HCT116 (cell line): ENCODE data around the gene RNASE8. TPM values are rescaled to one million over a fixed set of nuclear protein-coding genes. Genes with fewer than 3 reads are reported as not detected.

Source experiments
- ATAC-seq: fragments of 200-7000 bp; cut with Tn5 transposase; 2 replicates; pipeline ENCODE4 v1.9.1; 2020; ENCODE audit warnings: mild to moderate bottlenecking, moderate library complexity
- BruUV-seq: library from RNA; stranded (reverse); fragments of 400-500 nt; replicated peaks from 2 replicates; lab custom pipeline; 2021; lab: Mats Ljungman, UMichigan
- CTCF ChIA-PET: fragments of 300-600 bp; sonication (Branson Sonifier 250); formaldehyde crosslinking; loops from one replicate; lab custom pipeline; 2021; ENCODE audit warnings: antibody characterized with exemption; lab: Charles Lee
- POLR2A ChIA-PET: fragments of 300-600, 350-600 bp; sonication (Branson Sonifier 250); formaldehyde crosslinking; loops from one replicate; lab custom pipeline; 2021; ENCODE audit warnings: antibody characterized with exemption; lab: Charles Lee
- RAD21 ChIA-PET, 2 experiments: fragments of 300-600 bp; sonication (Branson Sonifier 250); formaldehyde crosslinking; loops; one replicate each; lab custom pipeline; 2023; ENCODE audit warnings: low total read pairs in 2 of 2; ENCODE audit not compliant: uncharacterized antibody in 2 of 2, unreplicated experiment in 2 of 2, low non-redundant PET in 1 of 2; lab: Charles Lee
- DNase-seq: peaks from one replicate; pipeline ENCODE4 v3.0.0-alpha.2; 2010; ENCODE audit warnings: low read depth, low spot score
- H2AFZ ChIP-seq: fragments of 200-600 bp; shearing (Covaris generic), sonication (generic); 2 replicates; pipeline ENCODE4 v1.6.1; 2017; ENCODE audit warnings: low read depth, mixed run types, mixed read lengths, antibody characterized with exemption, low read length; ENCODE audit not compliant: poor library complexity, severe bottlenecking
- H3K27ac ChIP-seq: 2 replicates; pipeline ENCODE4 v1.5.1; 2012; ENCODE audit warnings: low read depth, low read length
- H3K27me3 ChIP-seq: fragments of 200-600 bp; sonication (generic); 2 replicates; pipeline ENCODE4 v1.6.1; 2016; ENCODE audit warnings: mixed run types, low read length, mixed read lengths; ENCODE audit not compliant: insufficient read depth
- H3K36me3 ChIP-seq, 2 experiments: fragments of 200-500 bp in 1 of 2; fragments of 200-600 bp in 1 of 2; sonication (Bioruptor generic) in 1 of 2; sonication (generic) in 1 of 2; 2 replicates each; pipeline versions ENCODE4 v1.5.1 to v1.6.1; 2014 to 2016; ENCODE audit warnings: low read length in 2 of 2, inconsistent platforms in 1 of 2, mixed read lengths in 1 of 2, mixed run types in 1 of 2; ENCODE audit not compliant: insufficient read depth in 2 of 2, control insufficient read depth in 1 of 2
- H3K4me1 ChIP-seq, 2 experiments: fragments of 200-600 bp in 1 of 2; sonication (generic) in 1 of 2; 2 replicates each; pipeline versions ENCODE4 v1.5.1 to v1.6.1; 2012 to 2017; ENCODE audit warnings: low read length in 2 of 2, inconsistent platforms in 1 of 2, mild to moderate bottlenecking in 1 of 2, mixed read lengths in 1 of 2, mixed run types in 1 of 2, moderate library complexity in 1 of 2; ENCODE audit not compliant: insufficient read depth in 2 of 2, control insufficient read depth in 1 of 2
- H3K4me2 ChIP-seq: fragments of 200-600 bp; sonication (generic); 2 replicates; pipeline ENCODE4 v1.6.1; 2017; ENCODE audit warnings: mixed run types, low read length, mixed read lengths
- H3K4me3 ChIP-seq, 2 experiments: fragments of 200-600 bp in 1 of 2; sonication (generic) in 1 of 2; replicated peaks in 1 of 2; 2 replicates each; pipeline ENCODE4 v1.5.1; 2011 to 2016; ENCODE audit warnings: low read length in 2 of 2, control low read depth in 1 of 2, low read depth in 1 of 2, mild to moderate bottlenecking in 1 of 2, mixed read lengths in 1 of 2, mixed run types in 1 of 2
- H3K79me2 ChIP-seq: fragments of 200-600 bp; sonication (generic); 2 replicates; pipeline ENCODE4 v1.6.1; 2017; ENCODE audit warnings: mild to moderate bottlenecking, mixed run types, low read length, moderate library complexity, mixed read lengths; ENCODE audit not compliant: insufficient read depth
- H3K9ac ChIP-seq: fragments of 200-600 bp; sonication (generic); 2 replicates; pipeline ENCODE4 v1.6.1; 2016; ENCODE audit warnings: low read length, mixed read lengths
- H3K9me2 ChIP-seq: fragments of 200-600 bp; sonication (generic), shearing (Covaris generic); 2 replicates; pipeline ENCODE4 v1.6.1; 2017; ENCODE audit warnings: mixed run types, mild to moderate bottlenecking, moderate library complexity; ENCODE audit not compliant: insufficient read depth
- H3K9me3 ChIP-seq, 2 experiments: fragments of 200-500 bp in 1 of 2; fragments of 200-600 bp in 1 of 2; sonication (Bioruptor generic) in 1 of 2; sonication (generic) in 1 of 2; 2 replicates each; pipeline ENCODE4 v1.6.1; 2014 to 2017; ENCODE audit warnings: low read length in 2 of 2, mixed read lengths in 2 of 2, inconsistent platforms in 1 of 2, low read depth in 1 of 2, mild to moderate bottlenecking in 1 of 2, mixed run types in 1 of 2, moderate library complexity in 1 of 2; ENCODE audit not compliant: control insufficient read depth in 1 of 2, insufficient read depth in 1 of 2
- H4K20me1 ChIP-seq: fragments of 200-600 bp; sonication (generic), shearing (Covaris generic); 2 replicates; pipeline ENCODE4 v1.6.1; 2017; ENCODE audit warnings: mixed run types, mild to moderate bottlenecking, moderate library complexity; ENCODE audit not compliant: insufficient read depth
- CBX3 ChIP-seq: IDR thresholded peaks from 2 replicates; pipeline ENCODE4 v1.6.1; 2012; ENCODE audit warnings: low read depth
- CEBPB ChIP-seq: IDR thresholded peaks from 2 replicates; pipeline ENCODE4 v1.6.1; 2012; ENCODE audit warnings: low read depth
- EGR1 ChIP-seq: IDR thresholded peaks from 2 replicates; pipeline ENCODE4 v1.6.1; 2012; ENCODE audit warnings: low read depth
- ELF1 ChIP-seq: IDR thresholded peaks from 2 replicates; pipeline ENCODE4 v1.6.1; 2012; ENCODE audit warnings: low read depth, borderline replicate concordance
- EZH2phosphoT487 ChIP-seq: fragments of 200-600 bp; IDR thresholded peaks from 2 replicates; pipeline ENCODE4 v1.6.1; 2018; ENCODE audit warnings: antibody characterized with exemption, borderline replicate concordance
- FOSL1 ChIP-seq: IDR thresholded peaks from 2 replicates; pipeline ENCODE4 v1.6.1; 2012; ENCODE audit warnings: low read depth
- JUND ChIP-seq: IDR thresholded peaks from 2 replicates; pipeline ENCODE4 v1.6.1; 2012
- RAD21 ChIP-seq: IDR thresholded peaks from 2 replicates; pipeline ENCODE4 v1.6.1; 2012; ENCODE audit warnings: low read depth, mild to moderate bottlenecking
- SIN3A ChIP-seq: IDR thresholded peaks from 2 replicates; pipeline ENCODE4 v1.6.1; 2012; ENCODE audit warnings: low read depth
- SP1 ChIP-seq: IDR thresholded peaks from 2 replicates; pipeline ENCODE4 v1.6.1; 2012; ENCODE audit warnings: low read depth
- SRF ChIP-seq: IDR thresholded peaks from 2 replicates; pipeline ENCODE4 v1.6.1; 2012; ENCODE audit warnings: low read depth
- TCF7L2 ChIP-seq: IDR thresholded peaks from 2 replicates; pipeline ENCODE4 v1.7.0; 2011; ENCODE audit warnings: borderline replicate concordance, inconsistent platforms; ENCODE audit not compliant: insufficient read depth, insufficient read length; ENCODE audit errors: extremely low read depth
- ZFX ChIP-seq: fragments of 450-650 bp; IDR thresholded peaks from 2 replicates; pipeline ENCODE4 v1.6.1; 2017
- ZNF274 ChIP-seq: fragments of 200-500 bp; sonication (Bioruptor generic); IDR thresholded peaks from 2 replicates; pipeline ENCODE4 v1.6.1; 2014; ENCODE audit warnings: mild to moderate bottlenecking, low read depth, low read length, inconsistent platforms
- intact Hi-C: fragments of 100-400 bp; cut with micrococcal nuclease; formaldehyde crosslinking; loops from 2 replicates; pipeline ENCODE4 v1.10.0; 2022
- total RNA-seq: library from RNA; stranded (reverse); gene quantifications from one replicate; pipeline ENCODE4 v1.2.1, GENCODE V29; 2021; ENCODE audit not compliant: unreplicated experiment
- TF ChIP-seq, protein P1 (sequence below), 3 experiments: fragments of 200-600 bp in 1 of 3; sonication (generic) in 1 of 3; IDR thresholded peaks in 2 of 3; conservative IDR thresholded peaks in 1 of 3; 2 replicates each; pipeline ENCODE4 v1.5.1; 2012 to 2017; ENCODE audit warnings: low read depth in 2 of 3, low read length in 2 of 3, antibody characterized with exemption in 1 of 3, borderline replicate concordance in 1 of 3, control low read depth in 1 of 3, mild to moderate bottlenecking in 1 of 3, mixed read lengths in 1 of 3, mixed run types in 1 of 3, moderate library complexity in 1 of 3; ENCODE audit not compliant: insufficient read depth in 1 of 3
- TF ChIP-seq, protein P2 (sequence below): IDR thresholded peaks from 2 replicates; pipeline ENCODE4 v1.6.1; 2011; ENCODE audit warnings: mild to moderate bottlenecking, low read length, moderate library complexity; ENCODE audit not compliant: insufficient replicate concordance; ENCODE audit errors: extremely low read depth
- TF ChIP-seq, protein P3 (sequence below): IDR thresholded peaks from 2 replicates; pipeline ENCODE4 v1.6.1; 2012
- TF ChIP-seq, protein P4 (sequence below): IDR thresholded peaks from 2 replicates; pipeline ENCODE4 v1.6.1; 2012; ENCODE audit warnings: low read depth
- TF ChIP-seq, protein P5 (sequence below): IDR thresholded peaks from 2 replicates; pipeline ENCODE4 v1.6.1; 2012

Gene RNASE8
- total RNA-seq, 1 experiment from 2014 or later, result not detected

- no peaks in the 10 kb centered on the region for H3K9me2 ChIP-seq
- no peak for TF ChIP-seq ZNF274
- TF ChIP-seq, protein P1, sequence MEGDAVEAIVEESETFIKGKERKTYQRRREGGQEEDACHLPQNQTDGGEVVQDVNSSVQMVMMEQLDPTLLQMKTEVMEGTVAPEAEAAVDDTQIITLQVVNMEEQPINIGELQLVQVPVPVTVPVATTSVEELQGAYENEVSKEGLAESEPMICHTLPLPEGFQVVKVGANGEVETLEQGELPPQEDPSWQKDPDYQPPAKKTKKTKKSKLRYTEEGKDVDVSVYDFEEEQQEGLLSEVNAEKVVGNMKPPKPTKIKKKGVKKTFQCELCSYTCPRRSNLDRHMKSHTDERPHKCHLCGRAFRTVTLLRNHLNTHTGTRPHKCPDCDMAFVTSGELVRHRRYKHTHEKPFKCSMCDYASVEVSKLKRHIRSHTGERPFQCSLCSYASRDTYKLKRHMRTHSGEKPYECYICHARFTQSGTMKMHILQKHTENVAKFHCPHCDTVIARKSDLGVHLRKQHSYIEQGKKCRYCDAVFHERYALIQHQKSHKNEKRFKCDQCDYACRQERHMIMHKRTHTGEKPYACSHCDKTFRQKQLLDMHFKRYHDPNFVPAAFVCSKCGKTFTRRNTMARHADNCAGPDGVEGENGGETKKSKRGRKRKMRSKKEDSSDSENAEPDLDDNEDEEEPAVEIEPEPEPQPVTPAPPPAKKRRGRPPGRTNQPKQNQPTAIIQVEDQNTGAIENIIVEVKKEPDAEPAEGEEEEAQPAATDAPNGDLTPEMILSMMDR (IDR thresholded peaks at IDR 0.05 in 2 of 3, conservative IDR thresholded peaks at IDR 0.05 in 1 of 3; ENCODE audit: borderline replicate concordance in 1 of 3, insufficient read depth in 1 of 3, low read depth in 2 of 3, low read length in 2 of 3), result no peak
- TF ChIP-seq, protein P2, sequence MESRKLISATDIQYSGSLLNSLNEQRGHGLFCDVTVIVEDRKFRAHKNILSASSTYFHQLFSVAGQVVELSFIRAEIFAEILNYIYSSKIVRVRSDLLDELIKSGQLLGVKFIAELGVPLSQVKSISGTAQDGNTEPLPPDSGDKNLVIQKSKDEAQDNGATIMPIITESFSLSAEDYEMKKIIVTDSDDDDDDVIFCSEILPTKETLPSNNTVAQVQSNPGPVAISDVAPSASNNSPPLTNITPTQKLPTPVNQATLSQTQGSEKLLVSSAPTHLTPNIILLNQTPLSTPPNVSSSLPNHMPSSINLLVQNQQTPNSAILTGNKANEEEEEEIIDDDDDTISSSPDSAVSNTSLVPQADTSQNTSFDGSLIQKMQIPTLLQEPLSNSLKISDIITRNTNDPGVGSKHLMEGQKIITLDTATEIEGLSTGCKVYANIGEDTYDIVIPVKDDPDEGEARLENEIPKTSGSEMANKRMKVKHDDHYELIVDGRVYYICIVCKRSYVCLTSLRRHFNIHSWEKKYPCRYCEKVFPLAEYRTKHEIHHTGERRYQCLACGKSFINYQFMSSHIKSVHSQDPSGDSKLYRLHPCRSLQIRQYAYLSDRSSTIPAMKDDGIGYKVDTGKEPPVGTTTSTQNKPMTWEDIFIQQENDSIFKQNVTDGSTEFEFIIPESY, result no peak
- TF ChIP-seq FOSL1, result no peak
- no peak for TF ChIP-seq SP1
- no peak for TF ChIP-seq ZFX
- no peak for TF ChIP-seq SRF
- no peak for TF ChIP-seq EZH2phosphoT487
- TF ChIP-seq, protein P3, sequence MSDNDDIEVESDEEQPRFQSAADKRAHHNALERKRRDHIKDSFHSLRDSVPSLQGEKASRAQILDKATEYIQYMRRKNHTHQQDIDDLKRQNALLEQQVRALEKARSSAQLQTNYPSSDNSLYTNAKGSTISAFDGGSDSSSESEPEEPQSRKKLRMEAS, result no peak
- no peak for TF ChIP-seq ELF1
- TF ChIP-seq CEBPB, result no peak
- no peak for TF ChIP-seq SIN3A
- no peak for TF ChIP-seq TCF7L2
- TF ChIP-seq, protein P4, sequence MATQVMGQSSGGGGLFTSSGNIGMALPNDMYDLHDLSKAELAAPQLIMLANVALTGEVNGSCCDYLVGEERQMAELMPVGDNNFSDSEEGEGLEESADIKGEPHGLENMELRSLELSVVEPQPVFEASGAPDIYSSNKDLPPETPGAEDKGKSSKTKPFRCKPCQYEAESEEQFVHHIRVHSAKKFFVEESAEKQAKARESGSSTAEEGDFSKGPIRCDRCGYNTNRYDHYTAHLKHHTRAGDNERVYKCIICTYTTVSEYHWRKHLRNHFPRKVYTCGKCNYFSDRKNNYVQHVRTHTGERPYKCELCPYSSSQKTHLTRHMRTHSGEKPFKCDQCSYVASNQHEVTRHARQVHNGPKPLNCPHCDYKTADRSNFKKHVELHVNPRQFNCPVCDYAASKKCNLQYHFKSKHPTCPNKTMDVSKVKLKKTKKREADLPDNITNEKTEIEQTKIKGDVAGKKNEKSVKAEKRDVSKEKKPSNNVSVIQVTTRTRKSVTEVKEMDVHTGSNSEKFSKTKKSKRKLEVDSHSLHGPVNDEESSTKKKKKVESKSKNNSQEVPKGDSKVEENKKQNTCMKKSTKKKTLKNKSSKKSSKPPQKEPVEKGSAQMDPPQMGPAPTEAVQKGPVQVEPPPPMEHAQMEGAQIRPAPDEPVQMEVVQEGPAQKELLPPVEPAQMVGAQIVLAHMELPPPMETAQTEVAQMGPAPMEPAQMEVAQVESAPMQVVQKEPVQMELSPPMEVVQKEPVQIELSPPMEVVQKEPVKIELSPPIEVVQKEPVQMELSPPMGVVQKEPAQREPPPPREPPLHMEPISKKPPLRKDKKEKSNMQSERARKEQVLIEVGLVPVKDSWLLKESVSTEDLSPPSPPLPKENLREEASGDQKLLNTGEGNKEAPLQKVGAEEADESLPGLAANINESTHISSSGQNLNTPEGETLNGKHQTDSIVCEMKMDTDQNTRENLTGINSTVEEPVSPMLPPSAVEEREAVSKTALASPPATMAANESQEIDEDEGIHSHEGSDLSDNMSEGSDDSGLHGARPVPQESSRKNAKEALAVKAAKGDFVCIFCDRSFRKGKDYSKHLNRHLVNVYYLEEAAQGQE, result no peak
- TF ChIP-seq EGR1, result no peak
- no peak for TF ChIP-seq RAD21
- no peak for TF ChIP-seq CBX3
- TF ChIP-seq, protein P5, sequence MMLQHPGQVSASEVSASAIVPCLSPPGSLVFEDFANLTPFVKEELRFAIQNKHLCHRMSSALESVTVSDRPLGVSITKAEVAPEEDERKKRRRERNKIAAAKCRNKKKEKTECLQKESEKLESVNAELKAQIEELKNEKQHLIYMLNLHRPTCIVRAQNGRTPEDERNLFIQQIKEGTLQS, result no peak
- TF ChIP-seq JUND, result no peak
- POLR2A ChIA-PET, result no interaction called here
These were observed 36.4 kb downstream of the RNASE8 start for GRCh38 chr14:21093769-21094681.

More at GRCh38 chr14:21093769-21094681, 36.4 kb downstream of the RNASE8 start:
- CTCF ChIA-PET, result interaction anchor here (1.0 to 5.3 kb wide), 5 partner anchors 10 to 123 kb away, joined by 3 to 35 read pairs (median 19); no protein-coding TSS in a partner anchor
- no peak overlapping the region for H3K9ac ChIP-seq
- H2AFZ ChIP-seq, result no peak overlapping the region
- intact Hi-C loops, result no loop called here
- H3K79me2 ChIP-seq, result no peaks in the 10 kb centered on the region
- H3K4me3 ChIP-seq, result no peak overlapping the region
- no TSS peak for BruUV-seq
- no peak overlapping the region for H3K27ac ChIP-seq
- ATAC-seq (no peak), DNase-seq (no peak)
- H3K36me3 ChIP-seq, result no peaks in the 10 kb centered on the region; a peak in 2 of 4 replicates
- no peak overlapping the region for H3K4me2 ChIP-seq
- no peaks in the 10 kb centered on the region for H3K27me3 ChIP-seq
- RAD21 ChIA-PET, result no interaction called here
- H3K9me3 ChIP-seq, result no peaks in the 10 kb centered on the region
- peaks cover 2 to 10% of the 10 kb centered on the region in 2 experiments for H3K4me1 ChIP-seq
- H4K20me1 ChIP-seq, result no peaks in the 10 kb centered on the region
